DND-41 (cell line): Measurements from ENCODE around the gene C10orf105.

Source experiments
- ATAC-seq: fragments of 200-7000 bp; cut with Tn5 transposase; 3 replicates; pipeline ENCODE4 v1.9.1; 2021; ENCODE audit warnings: low read depth; ENCODE audit not compliant: insufficient read depth
- DNase-seq: peaks from one replicate; pipeline ENCODE4 v3.0.0-alpha.2; 2020
- H2AFZ ChIP-seq: 2 replicates; pipeline ENCODE4 v1.6.0; 2012; ENCODE audit warnings: low read depth, low read length
- H3K27ac ChIP-seq: 2 replicates; pipeline ENCODE4 v1.5.1; 2012; ENCODE audit warnings: low read length, inconsistent platforms
- H3K27me3 ChIP-seq: fragments of 200-600 bp; sonication (generic); 2 replicates; pipeline ENCODE4 v1.6.0; 2012; ENCODE audit warnings: low read length, mild to moderate bottlenecking, inconsistent platforms; ENCODE audit not compliant: insufficient read depth, poor library complexity
- H3K36me3 ChIP-seq: 2 replicates; pipeline ENCODE4 v1.5.1; 2012; ENCODE audit warnings: low read length, inconsistent platforms; ENCODE audit not compliant: insufficient read depth
- H3K4me1 ChIP-seq: 2 replicates; pipeline ENCODE4 v1.5.1; 2012; ENCODE audit warnings: mild to moderate bottlenecking, low read length; ENCODE audit not compliant: insufficient read depth
- H3K4me2 ChIP-seq: 2 replicates; pipeline ENCODE4 v1.6.0; 2012; ENCODE audit warnings: mild to moderate bottlenecking, moderate library complexity, low read length, inconsistent platforms; ENCODE audit not compliant: insufficient read depth
- H3K4me3 ChIP-seq, 2 experiments: fragments of 200-600 bp in 1 of 2; shearing (Covaris generic) in 1 of 2; 2 replicates each; pipeline ENCODE4 v1.5.1; 2012 to 2016; ENCODE audit warnings: inconsistent platforms in 2 of 2, low read length in 2 of 2, mild to moderate bottlenecking in 2 of 2, low read depth in 1 of 2, moderate library complexity in 1 of 2
- H3K79me2 ChIP-seq: 2 replicates; pipeline ENCODE4 v1.6.0; 2012; ENCODE audit warnings: low read length, inconsistent platforms; ENCODE audit not compliant: insufficient read depth
- H3K9ac ChIP-seq: 2 replicates; pipeline ENCODE4 v1.6.0; 2012; ENCODE audit warnings: low read depth, mild to moderate bottlenecking, inconsistent platforms, low read length, moderate library complexity
- H3K9me3 ChIP-seq: 2 replicates; pipeline ENCODE4 v1.5.1; 2012; ENCODE audit warnings: low read length, moderate library complexity, mild to moderate bottlenecking, inconsistent platforms; ENCODE audit not compliant: insufficient read depth, severe bottlenecking
- H4K20me1 ChIP-seq: 2 replicates; pipeline ENCODE4 v1.6.0; 2012; ENCODE audit warnings: low read length; ENCODE audit not compliant: insufficient read depth
- CTCF ChIP-seq: IDR thresholded peaks from 2 replicates; pipeline ENCODE4 v1.5.1; 2012; ENCODE audit warnings: borderline replicate concordance, low read length, moderate library complexity, mild to moderate bottlenecking; ENCODE audit not compliant: poor library complexity, severe bottlenecking; ENCODE audit errors: extremely low read depth
- EZH2 ChIP-seq: IDR thresholded peaks from 3 replicates; pipeline ENCODE4 v1.6.1; 2012; ENCODE audit warnings: borderline replicate concordance, low read depth, mild to moderate bottlenecking, moderate library complexity, low read length, inconsistent platforms; ENCODE audit not compliant: severe bottlenecking

Gene C10orf105

GRCh38 chr10:71691405-71691804 is 28.2 kb downstream of the C10orf105 start:
- Histone ChIP-seq H3K4me1 (peaks cover 4% of the 10 kb centered on the region; the same call in 1 of the 2 replicates), H3K27ac (no peak overlapping the region), H3K4me2 (no peak overlapping the region), H4K20me1 (no peaks in the 10 kb centered on the region), H3K4me3 (no peak overlapping the region), H3K27me3 (no peaks in the 10 kb centered on the region), H3K79me2 (no peaks in the 10 kb centered on the region), H3K36me3 (no peaks in the 10 kb centered on the region), H3K9me3 (no peaks in the 10 kb centered on the region), H2AFZ (no peak overlapping the region), H3K9ac (no peak overlapping the region)
- TF ChIP-seq CTCF (no peak), EZH2 (no peak)
- DNase-seq: no peak
- no peak for ATAC-seq

GRCh38 chr10:71690094-71690720 is 29.4 kb downstream of the C10orf105 start:
- Histone ChIP-seq H2AFZ (no peak overlapping the region), H3K27me3 (no peaks in the 10 kb centered on the region), H3K4me1 (peaks cover 4% of the 10 kb centered on the region; the same call in 1 of the 2 replicates), H3K9me3 (no peaks in the 10 kb centered on the region), H3K27ac (no peak overlapping the region), H3K4me3 (no peak overlapping the region), H3K4me2 (no peak overlapping the region), H3K36me3 (no peaks in the 10 kb centered on the region), H4K20me1 (no peaks in the 10 kb centered on the region), H3K9ac (no peak overlapping the region), H3K79me2 (no peaks in the 10 kb centered on the region)
- no peak for TF ChIP-seq EZH2
- no peak for TF ChIP-seq CTCF
- no peak for DNase-seq
- ATAC-seq: no peak

- H3K27ac ChIP-seq: no peak overlapping the region
- H3K9ac ChIP-seq: no peak overlapping the region
- no peaks in the 10 kb centered on the region for H3K4me1 ChIP-seq
- no peak for DNase-seq
- no peaks in the 10 kb centered on the region for H3K9me3 ChIP-seq
- H4K20me1 ChIP-seq: no peaks in the 10 kb centered on the region
- ATAC-seq: no peak
- H3K4me3 ChIP-seq: no peak overlapping the region
- TF ChIP-seq CTCF (no peak), EZH2 (no peak)
- H2AFZ ChIP-seq: no peak overlapping the region
- H3K4me2 ChIP-seq: no peak overlapping the region
- no peaks in the 10 kb centered on the region for H3K79me2 ChIP-seq
- no peaks in the 10 kb centered on the region for H3K36me3 ChIP-seq
- peaks cover 2% of the 10 kb centered on the region for H3K27me3 ChIP-seq
Observed at GRCh38 chr10:71688256-71688655, 31.3 kb downstream of the C10orf105 start.
